Measurements from ENCODE around the gene CFAP74.

CFAP74 gene

GRCh38 chr1:1941868-1942752, 61.5 kb downstream of the CFAP74 start:
- TF ChIP-seq, protein P1, sequence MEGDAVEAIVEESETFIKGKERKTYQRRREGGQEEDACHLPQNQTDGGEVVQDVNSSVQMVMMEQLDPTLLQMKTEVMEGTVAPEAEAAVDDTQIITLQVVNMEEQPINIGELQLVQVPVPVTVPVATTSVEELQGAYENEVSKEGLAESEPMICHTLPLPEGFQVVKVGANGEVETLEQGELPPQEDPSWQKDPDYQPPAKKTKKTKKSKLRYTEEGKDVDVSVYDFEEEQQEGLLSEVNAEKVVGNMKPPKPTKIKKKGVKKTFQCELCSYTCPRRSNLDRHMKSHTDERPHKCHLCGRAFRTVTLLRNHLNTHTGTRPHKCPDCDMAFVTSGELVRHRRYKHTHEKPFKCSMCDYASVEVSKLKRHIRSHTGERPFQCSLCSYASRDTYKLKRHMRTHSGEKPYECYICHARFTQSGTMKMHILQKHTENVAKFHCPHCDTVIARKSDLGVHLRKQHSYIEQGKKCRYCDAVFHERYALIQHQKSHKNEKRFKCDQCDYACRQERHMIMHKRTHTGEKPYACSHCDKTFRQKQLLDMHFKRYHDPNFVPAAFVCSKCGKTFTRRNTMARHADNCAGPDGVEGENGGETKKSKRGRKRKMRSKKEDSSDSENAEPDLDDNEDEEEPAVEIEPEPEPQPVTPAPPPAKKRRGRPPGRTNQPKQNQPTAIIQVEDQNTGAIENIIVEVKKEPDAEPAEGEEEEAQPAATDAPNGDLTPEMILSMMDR (IDR thresholded peaks at IDR 0.05), result no peak
- DNase-seq (ENCODE audit: low spot score), result no peak
- Histone ChIP-seq H3K27ac (no peak overlapping the region), H3K4me3 (no peak overlapping the region)

DNA sequence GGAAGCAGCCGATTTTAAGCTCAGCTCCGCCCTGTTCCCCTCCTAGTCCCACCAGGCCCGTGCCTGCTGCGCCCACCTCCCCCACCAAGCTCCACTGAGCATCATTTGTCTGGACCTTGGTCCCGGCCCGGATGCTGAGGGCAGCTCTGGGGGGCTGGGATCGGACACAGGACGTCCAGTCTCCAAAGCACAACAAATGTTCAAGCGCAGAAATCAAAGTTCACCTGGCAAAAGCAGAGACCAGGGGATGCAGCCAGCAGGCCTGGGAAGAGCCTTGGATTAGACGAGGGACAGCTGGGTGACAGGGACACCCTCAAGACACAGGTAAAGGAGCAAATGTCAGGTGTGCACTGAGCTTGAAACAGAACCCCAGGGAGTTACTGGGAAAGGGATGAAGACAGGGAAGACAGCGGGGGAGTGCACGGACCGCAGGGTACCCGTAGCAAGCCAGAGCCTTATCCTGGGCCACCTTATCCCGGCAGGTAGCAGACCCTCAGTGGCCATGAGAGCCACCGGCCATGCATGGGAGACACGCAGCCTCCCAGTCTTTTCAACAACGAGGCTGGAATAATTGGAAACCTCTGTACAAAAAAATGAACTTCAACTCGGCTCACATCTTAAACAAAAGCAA, 62.3 kb downstream of the CFAP74 start:
- no peak overlapping the region for H3K4me3 ChIP-seq
- no peak for DNase-seq (ENCODE audit: low spot score)
- H3K27ac ChIP-seq, result no peak overlapping the region
- TF ChIP-seq, protein P1 (IDR thresholded peaks at IDR 0.05), result no peak

DNA sequence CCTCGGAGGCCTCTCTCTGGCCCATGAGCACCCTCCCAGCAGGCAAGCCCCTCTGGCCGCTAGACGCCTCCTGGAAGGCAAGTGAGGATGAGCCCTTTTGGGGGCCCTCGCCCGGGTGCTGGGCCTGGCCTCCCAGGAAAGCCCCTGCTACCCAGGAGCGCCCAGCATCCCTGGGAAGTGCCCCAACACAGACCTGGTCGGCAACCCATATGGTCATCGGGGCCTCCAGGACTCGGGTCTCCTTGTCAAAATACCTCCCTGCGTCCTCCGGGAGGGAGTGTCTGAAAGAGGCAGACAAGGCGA, 63.5 kb downstream of the CFAP74 start:
- Histone ChIP-seq H3K4me3 (no peak overlapping the region), H3K27ac (no peak overlapping the region)
- no peak for DNase-seq (ENCODE audit: low spot score)
- TF ChIP-seq, protein P1 (IDR thresholded peaks at IDR 0.05), result no peak

DNA sequence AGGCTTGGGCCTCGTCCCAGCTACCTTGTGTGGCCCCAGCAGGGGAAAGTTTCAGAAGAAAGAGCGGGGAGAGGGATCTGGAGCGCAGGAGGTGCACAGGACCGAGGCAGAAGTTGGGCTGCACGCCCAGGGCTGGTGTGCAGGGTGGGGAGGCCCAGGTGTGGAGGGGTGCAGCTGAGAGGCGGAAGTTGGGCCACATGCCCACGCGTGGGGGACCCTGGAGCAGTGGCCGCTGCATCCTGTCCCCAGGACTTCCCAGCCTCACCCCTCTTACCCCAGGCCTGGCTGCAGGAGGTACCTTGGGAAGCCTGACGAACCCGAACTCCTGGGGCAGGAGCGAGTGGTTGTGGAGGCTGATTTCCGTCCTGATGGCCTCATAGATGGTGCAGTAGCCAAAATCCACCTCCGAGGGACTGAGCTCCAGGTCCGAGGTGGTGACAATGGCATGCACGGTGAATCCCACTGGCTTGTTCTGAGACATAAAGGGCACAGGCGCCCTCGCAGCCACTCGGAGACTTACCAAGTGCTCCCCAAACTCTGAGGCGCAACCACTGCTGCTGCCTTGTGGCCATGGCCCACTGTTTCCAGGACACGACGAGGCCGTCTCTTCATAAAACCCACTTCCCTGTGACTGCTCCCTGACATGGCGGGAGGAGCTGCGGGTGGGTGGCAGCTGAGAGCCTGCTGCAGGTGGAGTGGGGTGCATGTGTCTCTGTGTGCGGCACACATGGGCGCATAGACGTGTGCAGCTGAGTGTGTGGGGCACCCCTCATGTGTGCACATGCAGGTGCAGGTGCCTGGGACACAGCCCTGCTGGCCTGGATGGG, 64.1 kb downstream of the CFAP74 start:
- Histone ChIP-seq H3K4me3 (no peak overlapping the region), H3K27ac (no peak overlapping the region)
- TF ChIP-seq, protein P1 (IDR thresholded peaks at IDR 0.05), result no peak
- DNase-seq (ENCODE audit: low spot score), result no peak

GRCh38 chr1:1938613-1939295, 64.8 kb downstream of the CFAP74 start:
- H3K4me3 ChIP-seq, result no peak overlapping the region
- TF ChIP-seq, protein P1 (IDR thresholded peaks at IDR 0.05), result no peak
- DNase-seq (ENCODE audit: low spot score), result no peak
- H3K27ac ChIP-seq, result no peak overlapping the region

GRCh38 chr1:1938276-1938573, 65.4 kb downstream of the CFAP74 start:
- DNase-seq (ENCODE audit: low spot score), result no peak
- no peak overlapping the region for H3K4me3 ChIP-seq
- TF ChIP-seq, protein P1 (IDR thresholded peaks at IDR 0.05), result no peak
- no peak overlapping the region for H3K27ac ChIP-seq

All from coronary artery (tissue), 2 donors.